K562 (cell line): ENCODE data around the gene MYLIP. TPM values are rescaled to one million over a fixed set of nuclear protein-coding genes. Genes with fewer than 3 reads are reported as not detected.
A peak's percentile ranks its signal among the peaks of the same experiment; 100 is the strongest.

Experiments used
- EWSR1 ChIP-seq: fragments of 450-650 bp; IDR thresholded peaks from 2 replicates; pipeline ENCODE4 v1.6.1; 2018; ENCODE audit warnings: borderline replicate concordance, mild to moderate bottlenecking, low read depth, moderate library complexity; ENCODE audit not compliant: partially characterized antibody
- FOS ChIP-seq: IDR thresholded peaks from 3 replicates; pipeline ENCODE4 v1.6.1; 2011; ENCODE audit not compliant: insufficient read length; ENCODE audit errors: extremely low read depth
- KAT7 ChIP-seq: sonication (generic); formaldehyde crosslinking; IDR thresholded peaks from 2 replicates; pipeline ENCODE4 v1.8.0; 2022; ENCODE audit warnings: missing genetic modification reagents, mild to moderate bottlenecking, borderline replicate concordance
- MIER1 ChIP-seq: fragments of 450-650 bp; IDR thresholded peaks from 2 replicates; pipeline ENCODE4 v1.6.1; 2016; ENCODE audit warnings: antibody characterized with exemption, mild to moderate bottlenecking, low read depth
- MXD1 ChIP-seq: fragments of 250-450 bp; sonication (Bioruptor Pico); IDR thresholded peaks from 2 replicates; pipeline ENCODE4 v1.8.0; 2021; ENCODE audit warnings: borderline replicate concordance, mild to moderate bottlenecking, moderate library complexity; ENCODE audit not compliant: poor library complexity, severe bottlenecking
- MXI1 ChIP-seq: IDR thresholded peaks from 2 replicates; pipeline ENCODE4 v1.6.1; 2011; ENCODE audit warnings: low read depth, mild to moderate bottlenecking, improper control_type of control experiment, low read length
- RB1 ChIP-seq: fragments of 450-650 bp; IDR thresholded peaks from 2 replicates; pipeline ENCODE4 v1.6.1; 2017; ENCODE audit warnings: low read depth, mild to moderate bottlenecking
- RBM25 ChIP-seq: fragments of 200-400 bp; formaldehyde crosslinking; IDR thresholded peaks from 2 replicates; pipeline ENCODE4 v1.6.1; 2018; ENCODE audit warnings: low read length, low read depth, moderate library complexity; ENCODE audit not compliant: severe bottlenecking
- RNF219 ChIP-seq: fragments of 250-450 bp; sonication (Bioruptor Pico); IDR thresholded peaks from 2 replicates; pipeline ENCODE4 v1.5.0; 2022; ENCODE audit warnings: mild to moderate bottlenecking
- SRSF1 ChIP-seq: fragments of 200-400 bp; formaldehyde crosslinking; IDR thresholded peaks from 2 replicates; pipeline ENCODE4 v1.6.1; 2017; ENCODE audit warnings: mild to moderate bottlenecking, low read depth, low read length, moderate library complexity
- STAG1 ChIP-seq: sonication (generic); formaldehyde crosslinking; IDR thresholded peaks from 2 replicates; pipeline ENCODE4 v1.5.0; 2020; ENCODE audit warnings: missing genetic modification reagents, borderline replicate concordance
- U2AF1 ChIP-seq: fragments of 200-400 bp; formaldehyde crosslinking; optimal IDR thresholded peaks from 2 replicates; pipeline ENCODE3; 2017; ENCODE audit warnings: mild to moderate bottlenecking, low read depth, low read length, moderate library complexity
- ZBTB26 ChIP-seq: fragments of 450-650 bp; formaldehyde crosslinking; IDR thresholded peaks from 2 replicates; pipeline ENCODE4 v1.4.0; 2022; ENCODE audit warnings: missing genetic modification characterization
- ZC3H11A ChIP-seq: IDR thresholded peaks from 2 replicates; pipeline ENCODE4 v1.6.1; 2012; ENCODE audit warnings: low read depth, low read length, improper control_type of control experiment
- polyA plus RNA-seq, 8 experiments: library from polyadenylated mRNA; depleted of rRNA in 4 of 8; stranded (reverse) in 5 of 8; unstranded in 3 of 8; fragments of >200 nt; fragmentation: Nextera tagmentation in 2 of 8; fragmentation: Illumina TruSeq in 1 of 8; extraction: Ambion mirVana in 2 of 8; extraction: Trizol in 1 of 8; gene quantifications; 2 replicates each; pipeline versions ENCODE4 v1.2.1 to v1.2.3, GENCODE V29; 2011 to 2014; ENCODE audit warnings: inconsistent platforms in 1 of 8, missing spikeins in 1 of 8
- total RNA-seq, 7 experiments: library from RNA; depleted of rRNA in 6 of 7; stranded (reverse); fragments of >200 nt in 6 of 7; fragmentation: Illumina TruSeq in 2 of 7; extraction: Trizol in 2 of 7; gene quantifications; 2 replicates each; pipeline versions ENCODE4 v1.2.1 to v1.2.3, GENCODE V29; 2011 to 2021; ENCODE audit warnings: low replicate concordance in 1 of 7
- TF ChIP-seq, protein P1 (sequence below): fragments of 450-650 bp; IDR thresholded peaks from 2 replicates; pipeline ENCODE4 v1.6.1; 2017; ENCODE audit warnings: mild to moderate bottlenecking, moderate library complexity
- TF ChIP-seq, protein P2 (sequence below): fragments of 250-450 bp; sonication (Bioruptor Pico); IDR thresholded peaks from 2 replicates; pipeline ENCODE4 v1.4.0; 2020; ENCODE audit warnings: mild to moderate bottlenecking, moderate library complexity

The MYLIP gene
- total and polyA plus RNA-seq, 9 of the 15 experiments (the other 6 are each of a cell fraction or from before 2014, with no cell fraction given) = 10.8 to 43.5 (median 31.5) TPM

GRCh38 chr6:16108921-16109658 is 19.8 kb upstream of the MYLIP start (continued):
- TF ChIP-seq RNF219 (CRISPR knock-in tag) = no peak
- 0 out of 2 replicates have a peak, but pooled peaks have one; percentile 3 for TF ChIP-seq ZC3H11A
- no peak for TF ChIP-seq RB1
- TF ChIP-seq FOS = no peak
- TF ChIP-seq, protein P1, sequence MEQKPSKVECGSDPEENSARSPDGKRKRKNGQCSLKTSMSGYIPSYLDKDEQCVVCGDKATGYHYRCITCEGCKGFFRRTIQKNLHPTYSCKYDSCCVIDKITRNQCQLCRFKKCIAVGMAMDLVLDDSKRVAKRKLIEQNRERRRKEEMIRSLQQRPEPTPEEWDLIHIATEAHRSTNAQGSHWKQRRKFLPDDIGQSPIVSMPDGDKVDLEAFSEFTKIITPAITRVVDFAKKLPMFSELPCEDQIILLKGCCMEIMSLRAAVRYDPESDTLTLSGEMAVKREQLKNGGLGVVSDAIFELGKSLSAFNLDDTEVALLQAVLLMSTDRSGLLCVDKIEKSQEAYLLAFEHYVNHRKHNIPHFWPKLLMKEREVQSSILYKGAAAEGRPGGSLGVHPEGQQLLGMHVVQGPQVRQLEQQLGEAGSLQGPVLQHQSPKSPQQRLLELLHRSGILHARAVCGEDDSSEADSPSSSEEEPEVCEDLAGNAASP = no peak
- TF ChIP-seq, protein P2, sequence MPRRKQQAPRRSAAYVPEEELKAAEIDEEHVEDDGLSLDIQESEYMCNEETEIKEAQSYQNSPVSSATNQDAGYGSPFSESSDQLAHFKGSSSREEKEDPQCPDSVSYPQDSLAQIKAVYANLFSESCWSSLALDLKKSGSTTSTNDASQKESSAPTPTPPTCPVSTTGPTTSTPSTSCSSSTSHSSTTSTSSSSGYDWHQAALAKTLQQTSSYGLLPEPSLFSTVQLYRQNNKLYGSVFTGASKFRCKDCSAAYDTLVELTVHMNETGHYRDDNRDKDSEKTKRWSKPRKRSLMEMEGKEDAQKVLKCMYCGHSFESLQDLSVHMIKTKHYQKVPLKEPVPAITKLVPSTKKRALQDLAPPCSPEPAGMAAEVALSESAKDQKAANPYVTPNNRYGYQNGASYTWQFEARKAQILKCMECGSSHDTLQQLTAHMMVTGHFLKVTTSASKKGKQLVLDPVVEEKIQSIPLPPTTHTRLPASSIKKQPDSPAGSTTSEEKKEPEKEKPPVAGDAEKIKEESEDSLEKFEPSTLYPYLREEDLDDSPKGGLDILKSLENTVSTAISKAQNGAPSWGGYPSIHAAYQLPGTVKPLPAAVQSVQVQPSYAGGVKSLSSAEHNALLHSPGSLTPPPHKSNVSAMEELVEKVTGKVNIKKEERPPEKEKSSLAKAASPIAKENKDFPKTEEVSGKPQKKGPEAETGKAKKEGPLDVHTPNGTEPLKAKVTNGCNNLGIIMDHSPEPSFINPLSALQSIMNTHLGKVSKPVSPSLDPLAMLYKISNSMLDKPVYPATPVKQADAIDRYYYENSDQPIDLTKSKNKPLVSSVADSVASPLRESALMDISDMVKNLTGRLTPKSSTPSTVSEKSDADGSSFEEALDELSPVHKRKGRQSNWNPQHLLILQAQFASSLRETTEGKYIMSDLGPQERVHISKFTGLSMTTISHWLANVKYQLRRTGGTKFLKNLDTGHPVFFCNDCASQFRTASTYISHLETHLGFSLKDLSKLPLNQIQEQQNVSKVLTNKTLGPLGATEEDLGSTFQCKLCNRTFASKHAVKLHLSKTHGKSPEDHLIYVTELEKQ (CRISPR knock-in tag) = no peak
- TF ChIP-seq MXD1 = no peak
- TF ChIP-seq STAG1 = no peak
- TF ChIP-seq U2AF1 = no peak
- TF ChIP-seq SRSF1 = no peak
- TF ChIP-seq MIER1 = no peak
- TF ChIP-seq ZBTB26 (CRISPR knock-in tag) = no peak
- no peak for TF ChIP-seq EWSR1
- no peak for TF ChIP-seq RBM25
- TF ChIP-seq MXI1 = no peak
- TF ChIP-seq KAT7 (CRISPR knock-in tag) = no peak
